OCI-LY3 (cell line): ENCODE measurements around the gene COL4A1.

ENCODE experiments used
- CTCF ChIP-seq: fragments of 200-600, 300-600 bp; sonication (generic); IDR thresholded peaks from 2 replicates; pipeline ENCODE4 v1.5.1; 2014; ENCODE audit warnings: antibody characterized with exemption, low read length, low read depth
- EZH2phosphoT487 ChIP-seq: fragments of 200-600 bp; shearing (Covaris generic); IDR thresholded peaks from 2 replicates; pipeline ENCODE4 v1.6.1; 2018; ENCODE audit warnings: antibody characterized with exemption, mixed run types, low read depth

GRCh38 chr13:110129076-110129475 is 177.9 kb downstream of the COL4A1 start:
- TF ChIP-seq CTCF, result no peak
- TF ChIP-seq EZH2phosphoT487, result no peak
